ENCODE results near the gene PTH2R.
A peak's percentile ranks its signal among the peaks of the same experiment; 100 is the strongest.

Gene PTH2R

DNA sequence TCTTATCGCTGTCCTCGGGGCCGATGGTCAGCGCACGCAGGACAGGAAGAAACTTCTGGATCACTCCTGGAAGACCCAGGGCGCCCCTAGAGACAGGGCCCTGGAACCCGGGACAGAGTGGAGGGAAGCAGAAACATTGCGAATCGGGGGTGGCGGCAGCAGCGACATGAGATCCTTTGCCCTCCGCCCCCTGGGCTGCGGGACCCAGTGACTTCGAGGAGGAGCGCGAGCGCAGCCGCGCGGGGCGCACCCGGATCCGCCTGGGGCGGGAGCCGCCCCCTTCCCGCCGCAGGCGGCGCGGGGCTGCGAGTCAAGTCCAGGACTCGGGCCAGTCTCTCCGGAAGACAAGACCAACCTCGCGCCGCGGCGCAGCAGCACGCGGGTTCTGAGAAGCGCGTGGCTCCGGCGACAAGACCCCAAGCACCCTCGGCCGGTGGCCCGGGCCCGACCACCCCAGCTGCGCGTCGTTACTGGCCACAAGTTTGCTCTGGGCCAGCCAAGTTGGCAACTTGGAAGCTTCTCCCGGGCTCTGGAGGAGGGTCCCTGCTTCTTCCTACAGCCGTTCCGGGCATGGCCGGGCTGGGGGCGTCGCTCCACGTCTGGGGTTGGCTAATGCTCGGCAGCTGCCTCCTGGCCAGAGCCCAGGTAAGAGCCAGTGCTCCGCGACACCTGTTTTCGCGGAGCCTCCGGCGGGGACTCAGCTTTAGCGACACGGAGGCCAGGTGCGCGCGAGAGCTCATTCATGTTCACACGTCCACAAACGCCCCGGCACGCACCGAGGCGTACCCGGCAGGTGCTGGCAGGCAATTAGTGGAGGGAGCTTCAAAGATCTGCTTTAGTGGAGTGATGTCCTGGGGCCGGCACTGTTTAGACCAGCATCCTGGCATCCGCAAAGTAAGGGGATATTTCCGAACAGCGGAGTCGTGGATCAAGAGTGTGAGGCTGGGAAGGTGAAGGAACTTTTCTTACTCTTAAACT, at the start of gene PTH2R:
Gene PTH2R (plus strand): TSS at position 319 of the 978 bp plus-strand sequence. CDS start 252 bp downstream, at position 571.
- DNase-seq (ENCODE audit: low read depth), result no peak
- H3K4me3 ChIP-seq (replicated peaks; ENCODE audit: low read depth, low read length), result no peak within 1 kb of the TSS
- TF ChIP-seq, protein P1, sequence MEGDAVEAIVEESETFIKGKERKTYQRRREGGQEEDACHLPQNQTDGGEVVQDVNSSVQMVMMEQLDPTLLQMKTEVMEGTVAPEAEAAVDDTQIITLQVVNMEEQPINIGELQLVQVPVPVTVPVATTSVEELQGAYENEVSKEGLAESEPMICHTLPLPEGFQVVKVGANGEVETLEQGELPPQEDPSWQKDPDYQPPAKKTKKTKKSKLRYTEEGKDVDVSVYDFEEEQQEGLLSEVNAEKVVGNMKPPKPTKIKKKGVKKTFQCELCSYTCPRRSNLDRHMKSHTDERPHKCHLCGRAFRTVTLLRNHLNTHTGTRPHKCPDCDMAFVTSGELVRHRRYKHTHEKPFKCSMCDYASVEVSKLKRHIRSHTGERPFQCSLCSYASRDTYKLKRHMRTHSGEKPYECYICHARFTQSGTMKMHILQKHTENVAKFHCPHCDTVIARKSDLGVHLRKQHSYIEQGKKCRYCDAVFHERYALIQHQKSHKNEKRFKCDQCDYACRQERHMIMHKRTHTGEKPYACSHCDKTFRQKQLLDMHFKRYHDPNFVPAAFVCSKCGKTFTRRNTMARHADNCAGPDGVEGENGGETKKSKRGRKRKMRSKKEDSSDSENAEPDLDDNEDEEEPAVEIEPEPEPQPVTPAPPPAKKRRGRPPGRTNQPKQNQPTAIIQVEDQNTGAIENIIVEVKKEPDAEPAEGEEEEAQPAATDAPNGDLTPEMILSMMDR (IDR thresholded peaks at IDR 0.05; ENCODE audit: low read length, missing control alignments), result no peak

- no peak for DNase-seq (ENCODE audit: low read depth)
- TF ChIP-seq, protein P1 (IDR thresholded peaks at IDR 0.05; ENCODE audit: low read length, missing control alignments), result no peak
- no peak overlapping the region for H3K4me3 ChIP-seq (replicated peaks; ENCODE audit: low read depth, low read length)
Measured at GRCh38 chr2:208356846-208357574, 49.6 kb upstream of the PTH2R start.

- TF ChIP-seq, protein P1 (IDR thresholded peaks at IDR 0.05; ENCODE audit: low read length, missing control alignments), result no peak
- no peak overlapping the region for H3K4me3 ChIP-seq (replicated peaks; ENCODE audit: low read depth, low read length)
- DNase-seq (ENCODE audit: low read depth), result peak; percentile 34
Measured at GRCh38 chr2:208358758-208359631, 47.6 kb upstream of the PTH2R start.

GRCh38 chr2:208359632-208359986, 47.0 kb upstream of the PTH2R start:
- DNase-seq (ENCODE audit: low read depth), result no peak
- H3K4me3 ChIP-seq (replicated peaks; ENCODE audit: low read depth, low read length), result no peak overlapping the region
- TF ChIP-seq, protein P1 (IDR thresholded peaks at IDR 0.05; ENCODE audit: low read length, missing control alignments), result no peak

GRCh38 chr2:208360259-208361076, 46.1 kb upstream of the PTH2R start:
- DNase-seq (ENCODE audit: low read depth), result no peak
- TF ChIP-seq, protein P1 (IDR thresholded peaks at IDR 0.05; ENCODE audit: low read length, missing control alignments), result no peak
- H3K4me3 ChIP-seq (replicated peaks; ENCODE audit: low read depth, low read length), result no peak overlapping the region

DNA sequence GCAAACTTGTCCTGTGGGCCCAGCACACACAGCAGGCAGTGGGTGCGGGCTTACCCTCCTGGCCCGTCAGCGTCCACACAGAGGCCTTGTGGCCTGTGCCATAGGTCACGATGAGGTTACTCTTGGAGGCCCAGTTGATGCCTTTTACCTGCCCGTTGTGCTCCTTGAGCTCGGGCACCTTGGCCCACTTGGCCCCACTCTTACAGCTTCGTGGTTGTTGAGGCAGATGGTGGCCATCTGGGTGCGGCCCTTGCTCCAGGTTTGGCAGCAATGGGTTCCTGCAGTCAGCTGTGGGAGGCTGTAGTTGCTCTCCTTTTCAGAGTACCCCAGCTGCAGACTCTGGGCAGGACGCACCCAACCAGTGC, 45.5 kb upstream of the PTH2R start:
- TF ChIP-seq, protein P1 (IDR thresholded peaks at IDR 0.05; ENCODE audit: low read length, missing control alignments), result no peak
- DNase-seq (ENCODE audit: low read depth), result no peak
- no peak overlapping the region for H3K4me3 ChIP-seq (replicated peaks; ENCODE audit: low read depth, low read length)

All from fibroblast of pulmonary artery (primary cell).